ENCODE results near the gene CEACAM7.

Gene CEACAM7

GRCh38 chr19:41637484-41637883, 50.6 kb downstream of the CEACAM7 start:
- TF ChIP-seq, protein P1, sequence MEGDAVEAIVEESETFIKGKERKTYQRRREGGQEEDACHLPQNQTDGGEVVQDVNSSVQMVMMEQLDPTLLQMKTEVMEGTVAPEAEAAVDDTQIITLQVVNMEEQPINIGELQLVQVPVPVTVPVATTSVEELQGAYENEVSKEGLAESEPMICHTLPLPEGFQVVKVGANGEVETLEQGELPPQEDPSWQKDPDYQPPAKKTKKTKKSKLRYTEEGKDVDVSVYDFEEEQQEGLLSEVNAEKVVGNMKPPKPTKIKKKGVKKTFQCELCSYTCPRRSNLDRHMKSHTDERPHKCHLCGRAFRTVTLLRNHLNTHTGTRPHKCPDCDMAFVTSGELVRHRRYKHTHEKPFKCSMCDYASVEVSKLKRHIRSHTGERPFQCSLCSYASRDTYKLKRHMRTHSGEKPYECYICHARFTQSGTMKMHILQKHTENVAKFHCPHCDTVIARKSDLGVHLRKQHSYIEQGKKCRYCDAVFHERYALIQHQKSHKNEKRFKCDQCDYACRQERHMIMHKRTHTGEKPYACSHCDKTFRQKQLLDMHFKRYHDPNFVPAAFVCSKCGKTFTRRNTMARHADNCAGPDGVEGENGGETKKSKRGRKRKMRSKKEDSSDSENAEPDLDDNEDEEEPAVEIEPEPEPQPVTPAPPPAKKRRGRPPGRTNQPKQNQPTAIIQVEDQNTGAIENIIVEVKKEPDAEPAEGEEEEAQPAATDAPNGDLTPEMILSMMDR (IDR thresholded peaks at IDR 0.05; ENCODE audit: low read depth, low read length) = no peak
- no peak overlapping the region for H3K4me3 ChIP-seq (ENCODE audit: low read depth, low read length)
- no peak for DNase-seq (ENCODE audit: low read depth, low spot score)
- in situ Hi-C loops (cut with HindIII; ENCODE audit: low sequenced_read_pairs) = no loop called here

- TF ChIP-seq, protein P1 (IDR thresholded peaks at IDR 0.05; ENCODE audit: low read depth, low read length) = no peak
- in situ Hi-C loops (cut with HindIII; ENCODE audit: low sequenced_read_pairs) = no loop called here
- no peak overlapping the region for H3K4me3 ChIP-seq (ENCODE audit: low read depth, low read length)
- DNase-seq (ENCODE audit: low read depth, low spot score) = no peak
These were observed 59.9 kb downstream of the CEACAM7 start for GRCh38 chr19:41627966-41628675.

DNA sequence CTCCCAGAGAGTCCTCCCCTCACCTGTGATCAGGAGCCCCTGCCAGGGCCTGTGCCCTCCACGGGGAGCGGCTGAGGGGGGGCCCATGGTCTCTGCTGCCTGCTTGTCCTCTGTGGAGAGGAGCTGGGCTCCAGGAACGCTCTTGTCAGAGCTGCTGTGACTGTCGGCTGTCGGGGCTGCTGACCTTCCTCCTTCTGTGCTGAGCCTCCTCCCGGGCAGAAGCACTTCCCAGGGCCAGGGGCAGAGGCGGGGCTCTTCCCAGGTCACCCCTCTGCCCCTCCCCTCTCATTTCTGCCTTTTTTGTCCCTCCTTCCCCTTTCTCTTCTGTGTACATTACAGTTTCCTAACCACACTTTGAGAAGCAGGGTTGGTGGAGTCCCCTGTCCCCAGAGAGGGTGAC, 61.2 kb downstream of the CEACAM7 start, which contains the start of gene CEACAM4:
CEACAM4 (minus strand) TSS at position 198 of the 400 bp plus-strand sequence; CDS start at position 87, 111 bp downstream.
- in situ Hi-C loops (cut with HindIII; ENCODE audit: low sequenced_read_pairs) = no loop called here
- TF ChIP-seq, protein P1 (IDR thresholded peaks at IDR 0.05; ENCODE audit: low read depth, low read length) = no peak
- no peak for DNase-seq (ENCODE audit: low read depth, low spot score)
- H3K4me3 ChIP-seq (ENCODE audit: low read depth, low read length) = no peak within 1 kb of the TSS

GRCh38 chr19:41626278-41626677, 61.8 kb downstream of the CEACAM7 start:
- no peak overlapping the region for H3K4me3 ChIP-seq (ENCODE audit: low read depth, low read length)

DNA sequence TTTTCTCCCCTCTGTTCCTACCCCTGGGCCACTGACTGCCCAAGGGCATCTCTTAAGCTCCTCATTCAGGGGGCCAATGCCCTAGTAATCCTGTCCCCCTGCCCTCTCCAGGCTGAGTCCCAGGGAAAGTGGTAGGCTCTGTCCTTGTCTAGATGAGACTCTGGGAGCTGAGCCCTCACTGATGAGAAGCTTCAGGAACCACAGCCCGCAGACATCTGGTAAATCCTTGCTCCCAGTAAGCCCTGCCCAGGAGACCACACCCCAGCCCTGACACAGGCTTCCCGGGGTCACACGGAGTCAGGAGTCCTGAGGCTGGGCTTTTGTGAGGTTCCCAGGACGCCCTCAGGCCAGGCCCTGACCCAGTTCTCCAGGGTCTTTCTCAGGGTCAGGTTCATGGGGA, 63.1 kb downstream of the CEACAM7 start:
- H3K4me3 ChIP-seq (ENCODE audit: low read depth, low read length) = no peak overlapping the region
- TF ChIP-seq, protein P1 (IDR thresholded peaks at IDR 0.05; ENCODE audit: low read depth, low read length) = no peak
- DNase-seq (ENCODE audit: low read depth, low spot score) = no peak
- in situ Hi-C loops (cut with HindIII; ENCODE audit: low sequenced_read_pairs) = no loop called here

More at GRCh38 chr19:41626278-41626677, 61.8 kb downstream of the CEACAM7 start:
- TF ChIP-seq, protein P1 (IDR thresholded peaks at IDR 0.05; ENCODE audit: low read depth, low read length) = no peak
- in situ Hi-C loops (cut with HindIII; ENCODE audit: low sequenced_read_pairs) = no loop called here
- DNase-seq (ENCODE audit: low read depth, low spot score) = no peak

GRCh38 chr19:41624515-41624914, 63.6 kb downstream of the CEACAM7 start:
- TF ChIP-seq, protein P1 (IDR thresholded peaks at IDR 0.05; ENCODE audit: low read depth, low read length) = no peak
- no peak for DNase-seq (ENCODE audit: low read depth, low spot score)
- H3K4me3 ChIP-seq (ENCODE audit: low read depth, low read length) = no peak overlapping the region
- in situ Hi-C loops (cut with HindIII; ENCODE audit: low sequenced_read_pairs) = no loop called here
